ENCODE data around the gene SCYL2. TPM values are rescaled to one million over a fixed set of nuclear protein-coding genes. Genes with fewer than 3 reads are reported as not detected.

SCYL2 gene
- total and polyA plus RNA-seq, 10 of the 15 experiments (the other 5 are each of a cell fraction or from before 2014, with no cell fraction given), result 5.4 to 34.3 (median 26.9) TPM

GRCh38 chr12:100375038-100375735 lies 108.2 kb downstream of the SCYL2 start:
- Histone ChIP-seq H3K4me2 (ENCODE audit: control insufficient read depth, insufficient read depth) (no peak overlapping the region), H3K9me3 (replicated peaks; ENCODE audit: control insufficient read depth, insufficient read depth, low read length) (no peaks in the 10 kb centered on the region), H3K79me2 (ENCODE audit: control insufficient read depth, insufficient read depth, low read length) (no peaks in the 10 kb centered on the region), H3K27me3 (replicated peaks in 1 of 2; ENCODE audit: control insufficient read depth in 2 of 2, insufficient read depth in 2 of 2, low read length in 1 of 2) (no peaks in the 10 kb centered on the region), H3K4me3 (no peak overlapping the region), H3K4me1 (ENCODE audit: control insufficient read depth, insufficient read depth, low read length) (no peaks in the 10 kb centered on the region), H3K9ac (ENCODE audit: control insufficient read depth, insufficient read depth, low read length) (no peak overlapping the region), H3K27ac (ENCODE audit: control insufficient read depth, insufficient read depth) (no peak overlapping the region), H2AFZ (ENCODE audit: control insufficient read depth, low read depth, low read length) (no peak overlapping the region), H3K36me3 (ENCODE audit: control insufficient read depth in 2 of 2, insufficient read depth in 2 of 2, low read length in 1 of 2) (no peaks in the 10 kb centered on the region), H4K20me1 (ENCODE audit: control insufficient read depth, insufficient read depth) (no peaks in the 10 kb centered on the region)
- CTCF ChIA-PET, result interaction anchor here (1.7 kb wide), 1 partner anchor 30 kb away, joined by 5 read pairs; no protein-coding TSS in a partner anchor
- no TSS peak for BruUV-seq (replicated peaks)
- POLR2A ChIA-PET, result no interaction called here
- TF ChIP-seq HCFC1 (IDR thresholded peaks at IDR 0.05; ENCODE audit: low read length) (no peak), CUX1 (IDR thresholded peaks at IDR 0.05; ENCODE audit: insufficient replicate concordance, low read depth, low read length) (no peak), POLR2A (IDR thresholded peaks at IDR 0.05; ENCODE audit: low read depth, low read length) (no peak), PBX3 (IDR thresholded peaks at IDR 0.05; ENCODE audit: insufficient replicate concordance, low read depth, low read length) (no peak), ESRRA (IDR thresholded peaks at IDR 0.05; ENCODE audit: low read length) (no peak), EGR1 (IDR thresholded peaks at IDR 0.05; ENCODE audit: borderline replicate concordance in 1 of 2, low read depth in 2 of 2, low read length in 2 of 2) (no peak)
- WGBS (ENCODE audit: insufficient coverage, insufficient replicate concordance, low lambda C conversion rate, missing lambda C conversion rate), result 34% methylated on average over 12 of the region's 12 CpGs
- SMC1A ChIA-PET (ENCODE audit: uncharacterized antibody, unreplicated experiment), result no interaction called here
- RAD21 ChIA-PET (ENCODE audit: unreplicated experiment), result no interaction called here
- no peak for FAIRE-seq
- ATAC-seq, result no peak
- intact Hi-C loops (cut with micrococcal nuclease; ENCODE audit: unreplicated experiment) (no loop called here), in situ Hi-C loops (cut with MboI) (no loop called here)
- no peak for DNase-seq (ENCODE audit: low read depth, low spot score)

Data from GM12878 (cell line).